GM19239 (cell line): ENCODE data around the gene LPGAT1.
"Not testable (repeated sequence)": the region's sequence is repeated elsewhere in the genome, so short reads cannot be mapped to it uniquely, and the experiment has no call there.

Source experiments
- DNase-seq: peaks from one replicate; pipeline ENCODE4 v3.0.0; 2011; ENCODE audit warnings: low spot score; ENCODE audit not compliant: insufficient read length
- FAIRE-seq: peaks from 2 replicates; lab custom pipeline; 2011; peaks lifted over from hg19 to GRCh38; lab: Jason Lieb, UNC

The LPGAT1 gene, protein sequence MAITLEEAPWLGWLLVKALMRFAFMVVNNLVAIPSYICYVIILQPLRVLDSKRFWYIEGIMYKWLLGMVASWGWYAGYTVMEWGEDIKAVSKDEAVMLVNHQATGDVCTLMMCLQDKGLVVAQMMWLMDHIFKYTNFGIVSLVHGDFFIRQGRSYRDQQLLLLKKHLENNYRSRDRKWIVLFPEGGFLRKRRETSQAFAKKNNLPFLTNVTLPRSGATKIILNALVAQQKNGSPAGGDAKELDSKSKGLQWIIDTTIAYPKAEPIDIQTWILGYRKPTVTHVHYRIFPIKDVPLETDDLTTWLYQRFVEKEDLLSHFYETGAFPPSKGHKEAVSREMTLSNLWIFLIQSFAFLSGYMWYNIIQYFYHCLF

GRCh38 chr1:211830328-211831142 lies at the start of gene LPGAT1:
Gene LPGAT1, minus strand, starts transcription at chr1:211830763. Its CDS starts 1,467 bp downstream, at chr1:211829296.
- peak; percentile 87 for FAIRE-seq
- DNase-seq, result peak; percentile 78

DNA sequence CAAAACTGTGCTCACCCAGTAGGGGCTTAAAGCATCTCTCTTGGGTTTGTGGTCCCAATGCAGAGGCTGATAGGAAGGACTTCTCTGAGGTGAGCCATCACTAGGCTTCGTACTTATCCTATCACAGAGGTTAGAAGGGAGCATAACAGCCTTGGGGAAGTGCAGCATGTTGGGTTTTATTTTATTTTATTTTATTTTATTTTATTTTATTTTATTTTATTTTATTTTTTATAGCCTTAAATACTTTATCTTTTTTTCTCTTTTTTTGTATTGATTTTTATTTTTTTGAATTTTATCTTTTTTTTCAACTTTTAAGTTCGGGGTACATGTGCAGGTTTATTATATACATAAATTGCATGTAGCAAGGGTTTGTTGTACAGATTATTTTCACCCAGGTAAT lies 48.9 kb upstream of the LPGAT1 start:
- no peak for FAIRE-seq
- no peak for DNase-seq

GRCh38 chr1:211876851-211877590 lies 46.5 kb upstream of the LPGAT1 start:
- FAIRE-seq, result no peak

GRCh38 chr1:211875541-211875940 lies 45.0 kb upstream of the LPGAT1 start:
- no peak for FAIRE-seq
- DNase-seq, result no peak

More at GRCh38 chr1:211876851-211877590, 46.5 kb upstream of the LPGAT1 start:
- no peak for DNase-seq

- no peak for FAIRE-seq
Measured at GRCh38 chr1:211874521-211875347, 44.2 kb upstream of the LPGAT1 start.

GRCh38 chr1:211873731-211874130 lies 43.2 kb upstream of the LPGAT1 start:
- FAIRE-seq, DNase-seq: not testable (repeated sequence)

More at GRCh38 chr1:211874521-211875347, 44.2 kb upstream of the LPGAT1 start:
- DNase-seq, result no peak

GRCh38 chr1:211870156-211870555 lies 39.6 kb upstream of the LPGAT1 start:
- peak; percentile 8 for FAIRE-seq
- DNase-seq, result no peak

- DNase-seq (no peak), FAIRE-seq (no peak)
Measured at GRCh38 chr1:211865180-211865579, 34.6 kb upstream of the LPGAT1 start.

GRCh38 chr1:211859405-211859804 lies 28.8 kb upstream of the LPGAT1 start:
- FAIRE-seq (no peak), DNase-seq (no peak)

DNA sequence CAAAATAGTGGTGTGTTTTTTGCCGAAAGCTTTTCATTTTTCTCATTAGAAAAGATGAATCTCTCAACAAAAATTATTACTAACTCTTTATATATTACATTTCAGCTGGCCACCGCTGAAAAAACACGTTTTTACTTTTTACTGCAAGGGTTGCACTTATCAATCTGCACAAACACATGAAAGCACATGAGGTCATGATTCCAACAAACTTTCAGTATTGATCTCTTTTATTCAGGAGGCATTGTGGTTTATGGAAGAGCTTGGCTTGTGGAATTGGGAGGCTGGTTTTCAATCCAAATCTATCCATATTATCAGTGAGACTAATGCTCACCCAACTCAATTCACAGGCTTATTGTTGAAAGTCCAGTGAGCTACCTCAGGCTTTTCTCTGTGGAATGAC lies 20.6 kb upstream of the LPGAT1 start:
- DNase-seq, result no peak
- no peak for FAIRE-seq

- DNase-seq (no peak), FAIRE-seq (no peak)
Measured at GRCh38 chr1:211843507-211844298, 13.1 kb upstream of the LPGAT1 start.

- FAIRE-seq (peak; percentile 47), DNase-seq (no peak)
Measured at GRCh38 chr1:211843018-211843417, 12.5 kb upstream of the LPGAT1 start.

GRCh38 chr1:211842518-211842917 lies 12.0 kb upstream of the LPGAT1 start:
- no peak for DNase-seq
- no peak for FAIRE-seq

DNA sequence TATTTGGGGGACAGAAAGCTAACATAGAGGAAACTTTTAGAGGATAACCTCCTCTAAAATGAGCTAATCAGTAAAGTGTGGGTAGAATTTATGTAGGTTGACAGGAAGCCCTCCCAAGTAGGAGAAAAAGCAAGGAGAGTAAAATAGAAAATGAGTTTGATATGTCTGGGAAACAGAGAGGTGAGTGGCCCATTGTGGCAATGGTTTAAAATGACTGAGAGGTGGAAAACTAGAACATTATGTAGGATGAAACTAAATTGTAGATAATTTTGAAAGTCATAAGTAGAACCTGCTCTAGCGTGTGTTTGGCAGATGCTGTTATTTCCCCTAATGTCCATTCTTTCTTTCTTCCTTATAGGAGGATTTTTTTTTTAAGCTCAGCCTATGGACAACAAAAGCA lies 8.5 kb upstream of the LPGAT1 start:
- DNase-seq (no peak), FAIRE-seq (no peak)

DNA sequence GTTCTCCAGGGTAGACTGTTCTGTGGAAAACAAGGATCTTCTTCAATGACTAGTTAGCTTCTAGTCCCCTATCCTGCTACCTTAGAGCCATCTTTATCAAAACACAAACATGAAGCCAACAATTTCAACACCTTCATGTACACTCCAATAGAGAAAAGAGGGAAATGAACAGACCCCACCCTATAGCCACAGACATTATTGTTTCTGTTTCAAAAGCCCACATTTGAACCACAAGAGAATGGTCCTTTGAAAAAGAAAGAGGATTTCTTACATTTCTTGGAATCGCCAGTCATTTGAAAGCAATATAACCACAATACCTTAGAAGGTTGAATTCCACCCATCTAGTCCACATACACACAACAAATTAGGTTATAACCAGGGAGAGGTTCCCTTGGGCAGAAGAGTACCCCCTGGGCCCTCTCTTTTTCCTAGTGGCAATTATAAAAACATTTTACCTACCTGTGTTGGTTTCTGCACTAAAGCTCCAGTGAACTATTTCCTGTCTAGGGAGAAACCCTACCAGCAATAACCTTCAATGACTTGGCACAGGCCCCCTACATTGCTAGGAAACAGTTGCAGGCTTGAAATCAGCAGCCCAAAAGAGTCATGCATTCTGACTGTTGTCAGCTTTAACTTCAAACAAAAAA lies 2.7 kb upstream of the LPGAT1 start:
- DNase-seq, result no peak
- peak; percentile 57 for FAIRE-seq

DNA sequence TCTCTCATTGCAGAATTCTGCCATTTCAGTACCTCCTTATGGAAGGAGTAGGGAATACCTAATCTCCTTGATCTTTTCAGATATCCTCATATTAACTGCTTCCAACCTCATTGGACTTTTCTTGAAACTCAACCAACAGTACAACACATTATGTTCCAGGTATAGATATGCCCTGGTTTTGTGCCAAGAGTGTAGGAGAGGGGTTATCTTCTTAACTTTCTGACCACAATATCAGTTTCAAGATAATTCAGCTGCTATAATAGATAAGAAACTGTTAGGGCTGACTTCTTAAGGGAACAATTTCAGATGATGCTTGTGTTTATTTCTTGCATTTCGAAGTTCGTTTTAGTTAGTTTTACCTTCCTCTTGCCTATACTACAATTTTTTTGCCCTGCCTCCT lies 2.1 kb upstream of the LPGAT1 start:
- FAIRE-seq (peak; percentile 69), DNase-seq (no peak)

- FAIRE-seq (peak; percentile 75), DNase-seq (no peak)
Measured at GRCh38 chr1:211831558-211832323, 1.2 kb upstream of the LPGAT1 start.

DNA sequence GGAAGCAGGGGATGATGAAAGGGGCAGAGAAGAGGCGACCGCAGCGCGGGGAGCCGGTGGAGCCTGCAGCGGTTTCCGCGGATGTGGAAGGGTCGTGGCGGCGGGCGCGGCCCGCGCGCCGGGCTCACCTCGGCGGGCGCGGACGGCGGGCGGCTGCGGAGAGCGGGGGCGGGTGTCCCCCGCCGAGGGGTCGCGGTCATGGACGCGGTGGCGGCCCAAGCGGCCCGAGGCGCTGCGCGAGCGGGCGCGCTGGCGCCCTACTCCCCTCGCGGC lies 572 bp downstream of the LPGAT1 start:
- no peak for FAIRE-seq
- no peak for DNase-seq
